HCT116 (cell line): ENCODE data around the gene LIMK2.
"Not testable (repeated sequence)": the region's sequence is repeated elsewhere in the genome, so short reads cannot be mapped to it uniquely, and the experiment has no call there.

ENCODE experiments used
- CEBPB ChIP-seq: IDR thresholded peaks from 2 replicates; pipeline ENCODE4 v1.6.1; 2012; ENCODE audit warnings: low read depth
- EZH2phosphoT487 ChIP-seq: fragments of 200-600 bp; IDR thresholded peaks from 2 replicates; pipeline ENCODE4 v1.6.1; 2018; ENCODE audit warnings: antibody characterized with exemption, borderline replicate concordance
- RAD21 ChIP-seq: IDR thresholded peaks from 2 replicates; pipeline ENCODE4 v1.6.1; 2012; ENCODE audit warnings: low read depth, mild to moderate bottlenecking
- TF ChIP-seq, protein P1 (sequence below), 3 experiments: fragments of 200-600 bp in 1 of 3; sonication (generic) in 1 of 3; IDR thresholded peaks in 2 of 3; conservative IDR thresholded peaks in 1 of 3; 2 replicates each; pipeline ENCODE4 v1.5.1; 2012 to 2017; ENCODE audit warnings: low read depth in 2 of 3, low read length in 2 of 3, antibody characterized with exemption in 1 of 3, borderline replicate concordance in 1 of 3, control low read depth in 1 of 3, mild to moderate bottlenecking in 1 of 3, mixed read lengths in 1 of 3, mixed run types in 1 of 3, moderate library complexity in 1 of 3; ENCODE audit not compliant: insufficient read depth in 1 of 3

- not testable (repeated sequence) for TF ChIP-seq EZH2phosphoT487, RAD21, CEBPB
- TF ChIP-seq, protein P1, sequence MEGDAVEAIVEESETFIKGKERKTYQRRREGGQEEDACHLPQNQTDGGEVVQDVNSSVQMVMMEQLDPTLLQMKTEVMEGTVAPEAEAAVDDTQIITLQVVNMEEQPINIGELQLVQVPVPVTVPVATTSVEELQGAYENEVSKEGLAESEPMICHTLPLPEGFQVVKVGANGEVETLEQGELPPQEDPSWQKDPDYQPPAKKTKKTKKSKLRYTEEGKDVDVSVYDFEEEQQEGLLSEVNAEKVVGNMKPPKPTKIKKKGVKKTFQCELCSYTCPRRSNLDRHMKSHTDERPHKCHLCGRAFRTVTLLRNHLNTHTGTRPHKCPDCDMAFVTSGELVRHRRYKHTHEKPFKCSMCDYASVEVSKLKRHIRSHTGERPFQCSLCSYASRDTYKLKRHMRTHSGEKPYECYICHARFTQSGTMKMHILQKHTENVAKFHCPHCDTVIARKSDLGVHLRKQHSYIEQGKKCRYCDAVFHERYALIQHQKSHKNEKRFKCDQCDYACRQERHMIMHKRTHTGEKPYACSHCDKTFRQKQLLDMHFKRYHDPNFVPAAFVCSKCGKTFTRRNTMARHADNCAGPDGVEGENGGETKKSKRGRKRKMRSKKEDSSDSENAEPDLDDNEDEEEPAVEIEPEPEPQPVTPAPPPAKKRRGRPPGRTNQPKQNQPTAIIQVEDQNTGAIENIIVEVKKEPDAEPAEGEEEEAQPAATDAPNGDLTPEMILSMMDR (IDR thresholded peaks at IDR 0.05 in 2 of 3, conservative IDR thresholded peaks at IDR 0.05 in 1 of 3; ENCODE audit: borderline replicate concordance in 1 of 3, insufficient read depth in 1 of 3, low read depth in 2 of 3, low read length in 2 of 3), result not testable (repeated sequence)
Observed at GRCh38 chr22:31245998-31246397, 33.9 kb downstream of the LIMK2 start.
